Neural progenitor cell (in vitro differentiated cells): Measurements from ENCODE around the gene ZSWIM4.
A peak's percentile ranks its signal among the peaks of the same experiment; 100 is the strongest.

Experiments used
- EZH2 ChIP-seq: fragments of 200-600 bp; sonication (generic); IDR thresholded peaks from 2 replicates; pipeline ENCODE4 v1.6.1; 2017; ENCODE audit warnings: antibody characterized with exemption, mild to moderate bottlenecking, moderate library complexity
- EZH2phosphoT487 ChIP-seq: fragments of 200-600 bp; sonication (generic); IDR thresholded peaks from 2 replicates; pipeline ENCODE4 v1.6.1; 2017; ENCODE audit warnings: antibody characterized with exemption
- TF ChIP-seq, protein P1 (sequence below): fragments of 200-600 bp; sonication (generic); IDR thresholded peaks from 2 replicates; pipeline ENCODE4 v1.5.1; 2017; ENCODE audit warnings: antibody characterized with exemption, mild to moderate bottlenecking

DNA sequence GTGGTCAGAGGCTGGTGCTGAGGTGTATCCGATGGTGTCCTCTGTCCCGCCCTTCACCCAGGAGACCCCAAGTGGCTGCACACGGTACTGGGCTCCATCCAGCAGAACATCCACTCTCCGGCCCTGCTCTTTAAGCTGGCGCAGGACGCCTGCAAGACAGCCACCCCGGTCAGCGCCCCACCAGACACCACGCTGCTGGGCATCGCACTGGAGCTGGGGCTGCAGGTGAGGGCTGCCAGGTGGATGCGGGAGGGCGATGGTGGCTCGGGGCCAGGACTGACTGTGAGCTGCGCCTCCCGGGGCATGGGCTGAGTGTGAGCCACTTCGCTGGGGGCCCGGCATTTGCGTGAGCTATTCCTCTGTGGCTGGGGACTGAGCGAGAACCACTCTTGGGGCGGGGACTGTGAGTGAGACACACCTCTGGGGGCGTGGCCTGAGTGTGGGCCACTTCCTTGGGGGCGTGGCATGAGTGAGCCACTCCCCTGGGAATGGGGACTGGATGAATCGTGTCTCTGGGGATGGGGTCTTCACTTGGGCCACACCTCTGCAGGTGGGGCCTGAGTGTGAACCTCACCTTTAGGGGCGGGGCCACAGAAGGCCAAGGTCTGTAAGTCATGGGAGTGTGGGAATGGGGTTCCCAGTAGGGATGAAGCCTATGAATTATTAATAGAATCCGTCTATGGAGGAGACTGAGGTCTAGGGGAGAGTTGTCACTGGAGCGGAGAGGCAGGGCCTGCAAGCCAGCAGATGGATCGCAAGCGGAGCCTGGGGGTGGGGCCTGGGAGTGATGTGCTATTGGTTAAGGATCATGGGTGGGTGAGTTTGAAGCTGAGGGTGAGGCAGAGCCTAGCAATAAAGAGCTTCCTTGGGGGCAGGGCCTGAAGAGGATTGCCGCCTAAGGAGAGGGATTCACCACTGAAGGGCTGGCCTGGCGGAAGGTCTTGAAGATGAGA lies 30.5 kb downstream of the ZSWIM4 start:
- TF ChIP-seq, protein P1, sequence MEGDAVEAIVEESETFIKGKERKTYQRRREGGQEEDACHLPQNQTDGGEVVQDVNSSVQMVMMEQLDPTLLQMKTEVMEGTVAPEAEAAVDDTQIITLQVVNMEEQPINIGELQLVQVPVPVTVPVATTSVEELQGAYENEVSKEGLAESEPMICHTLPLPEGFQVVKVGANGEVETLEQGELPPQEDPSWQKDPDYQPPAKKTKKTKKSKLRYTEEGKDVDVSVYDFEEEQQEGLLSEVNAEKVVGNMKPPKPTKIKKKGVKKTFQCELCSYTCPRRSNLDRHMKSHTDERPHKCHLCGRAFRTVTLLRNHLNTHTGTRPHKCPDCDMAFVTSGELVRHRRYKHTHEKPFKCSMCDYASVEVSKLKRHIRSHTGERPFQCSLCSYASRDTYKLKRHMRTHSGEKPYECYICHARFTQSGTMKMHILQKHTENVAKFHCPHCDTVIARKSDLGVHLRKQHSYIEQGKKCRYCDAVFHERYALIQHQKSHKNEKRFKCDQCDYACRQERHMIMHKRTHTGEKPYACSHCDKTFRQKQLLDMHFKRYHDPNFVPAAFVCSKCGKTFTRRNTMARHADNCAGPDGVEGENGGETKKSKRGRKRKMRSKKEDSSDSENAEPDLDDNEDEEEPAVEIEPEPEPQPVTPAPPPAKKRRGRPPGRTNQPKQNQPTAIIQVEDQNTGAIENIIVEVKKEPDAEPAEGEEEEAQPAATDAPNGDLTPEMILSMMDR = peak; percentile 20
- TF ChIP-seq EZH2 = no peak
- TF ChIP-seq EZH2phosphoT487 = no peak
